C4-2B (cell line): Measurements from ENCODE around the gene SMC1A.
"Not testable (repeated sequence)": the region's sequence is repeated elsewhere in the genome, so short reads cannot be mapped to it uniquely, and the experiment has no call there.

Experiments used
- H3K27ac ChIP-seq: fragments of 450-650 bp; 2 replicates; pipeline ENCODE4 v1.5.1; 2017
- ZFX ChIP-seq: fragments of 450-650 bp; IDR thresholded peaks from 2 replicates; pipeline ENCODE4 v1.6.1; 2017
- TF ChIP-seq, protein P1 (sequence below): fragments of 450-650 bp; conservative IDR thresholded peaks from 2 replicates; pipeline ENCODE4 v1.5.1; 2017; ENCODE audit warnings: mild to moderate bottlenecking

Gene SMC1A

GRCh38 chrX:53422086-53422860 is at the start of gene SMC1A:
TSS of gene SMC1A (minus strand) at chrX:53422654. CDS start at chrX:53422600, 54 bp downstream.
- peak; percentile 92 for TF ChIP-seq ZFX
- TF ChIP-seq, protein P1, sequence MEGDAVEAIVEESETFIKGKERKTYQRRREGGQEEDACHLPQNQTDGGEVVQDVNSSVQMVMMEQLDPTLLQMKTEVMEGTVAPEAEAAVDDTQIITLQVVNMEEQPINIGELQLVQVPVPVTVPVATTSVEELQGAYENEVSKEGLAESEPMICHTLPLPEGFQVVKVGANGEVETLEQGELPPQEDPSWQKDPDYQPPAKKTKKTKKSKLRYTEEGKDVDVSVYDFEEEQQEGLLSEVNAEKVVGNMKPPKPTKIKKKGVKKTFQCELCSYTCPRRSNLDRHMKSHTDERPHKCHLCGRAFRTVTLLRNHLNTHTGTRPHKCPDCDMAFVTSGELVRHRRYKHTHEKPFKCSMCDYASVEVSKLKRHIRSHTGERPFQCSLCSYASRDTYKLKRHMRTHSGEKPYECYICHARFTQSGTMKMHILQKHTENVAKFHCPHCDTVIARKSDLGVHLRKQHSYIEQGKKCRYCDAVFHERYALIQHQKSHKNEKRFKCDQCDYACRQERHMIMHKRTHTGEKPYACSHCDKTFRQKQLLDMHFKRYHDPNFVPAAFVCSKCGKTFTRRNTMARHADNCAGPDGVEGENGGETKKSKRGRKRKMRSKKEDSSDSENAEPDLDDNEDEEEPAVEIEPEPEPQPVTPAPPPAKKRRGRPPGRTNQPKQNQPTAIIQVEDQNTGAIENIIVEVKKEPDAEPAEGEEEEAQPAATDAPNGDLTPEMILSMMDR = no peak
- H3K27ac ChIP-seq = peak within 1 kb of the TSS; percentile 94

- TF ChIP-seq ZFX = no peak
- TF ChIP-seq, protein P1 = no peak
- no peak overlapping the region for H3K27ac ChIP-seq
Observed at GRCh38 chrX:53471346-53471745, 48.9 kb upstream of the SMC1A start.

GRCh38 chrX:53468659-53469058 is 46.2 kb upstream of the SMC1A start:
- H3K27ac ChIP-seq = not testable (repeated sequence)

DNA sequence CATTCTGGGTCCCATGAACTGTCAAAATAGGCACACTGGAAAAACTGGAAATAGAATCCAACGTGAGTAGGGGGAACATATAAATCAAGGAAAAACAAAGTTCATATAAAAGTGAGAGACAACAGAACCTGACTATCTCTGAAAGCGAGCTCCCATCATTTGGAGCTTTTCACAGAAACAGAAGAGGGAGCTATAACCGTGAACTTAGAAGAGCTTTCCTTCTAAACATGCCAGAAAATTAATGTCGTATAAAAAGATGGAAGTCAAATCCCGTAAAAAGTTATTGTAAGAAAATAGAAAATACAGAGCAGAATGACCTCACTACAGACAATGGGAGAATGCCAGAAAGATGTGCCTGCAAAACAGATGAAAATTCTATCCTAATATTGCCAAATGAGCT is 35.6 kb upstream of the SMC1A start:
- no peak for TF ChIP-seq ZFX
- TF ChIP-seq, protein P1 = peak; percentile 31
- H3K27ac ChIP-seq = no peak overlapping the region

DNA sequence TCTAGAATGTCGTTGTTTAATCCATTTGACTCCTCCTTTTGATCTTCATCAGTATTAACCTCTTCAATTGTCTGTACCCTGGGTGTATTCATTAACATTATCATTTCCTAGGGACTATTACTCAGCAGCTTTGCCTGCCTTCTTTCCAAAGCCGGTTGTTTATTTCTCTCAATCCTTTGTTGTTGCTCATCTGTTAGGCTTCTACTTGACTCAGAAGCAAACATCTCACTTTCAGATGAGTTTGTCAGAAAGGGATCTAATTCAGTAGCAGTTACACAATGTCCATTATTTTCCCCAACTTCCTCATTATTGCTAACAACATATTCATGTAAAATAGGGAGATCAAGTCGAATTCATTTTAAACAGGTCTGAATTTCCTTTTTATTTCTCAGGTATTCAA is 33.8 kb upstream of the SMC1A start:
- H3K27ac ChIP-seq = no peak overlapping the region
- TF ChIP-seq, protein P1 = no peak
- no peak for TF ChIP-seq ZFX

DNA sequence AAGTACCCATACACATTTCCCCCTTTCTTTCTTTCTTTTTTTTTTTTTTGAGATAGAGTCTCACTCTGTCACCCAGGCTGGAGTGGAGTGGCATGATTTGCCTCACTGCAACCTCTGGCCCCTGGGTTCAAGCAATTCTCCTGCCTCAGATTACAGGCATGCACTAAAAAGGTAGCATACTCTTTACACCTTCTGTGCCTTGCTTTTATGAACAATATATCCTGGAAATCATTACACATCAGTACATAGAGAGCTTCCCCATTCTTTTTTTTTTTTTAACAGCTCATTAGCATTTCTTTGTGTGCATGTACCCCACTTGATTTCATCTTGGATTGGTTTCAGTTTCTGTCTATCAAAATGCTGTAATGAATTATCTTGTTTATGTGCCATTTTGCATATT is 30.4 kb upstream of the SMC1A start:
- no peak overlapping the region for H3K27ac ChIP-seq
- TF ChIP-seq ZFX = no peak
- TF ChIP-seq, protein P1 = no peak

GRCh38 chrX:53449632-53450031 is 27.2 kb upstream of the SMC1A start:
- H3K27ac ChIP-seq = no peak overlapping the region
- no peak for TF ChIP-seq ZFX
- TF ChIP-seq, protein P1 = no peak

- H3K27ac ChIP-seq = no peak overlapping the region
- TF ChIP-seq ZFX = no peak
- TF ChIP-seq, protein P1 = no peak
Observed at GRCh38 chrX:53447441-53447840, 25.0 kb upstream of the SMC1A start.
